ENCODE results near the gene INSYN2B. TPM values are rescaled to one million over a fixed set of nuclear protein-coding genes. Genes with fewer than 3 reads are reported as not detected.

The INSYN2B gene
- total and polyA plus RNA-seq, 12 donors: 0.08 to 0.94 (median 0.62) TPM; not detected in 2

DNA sequence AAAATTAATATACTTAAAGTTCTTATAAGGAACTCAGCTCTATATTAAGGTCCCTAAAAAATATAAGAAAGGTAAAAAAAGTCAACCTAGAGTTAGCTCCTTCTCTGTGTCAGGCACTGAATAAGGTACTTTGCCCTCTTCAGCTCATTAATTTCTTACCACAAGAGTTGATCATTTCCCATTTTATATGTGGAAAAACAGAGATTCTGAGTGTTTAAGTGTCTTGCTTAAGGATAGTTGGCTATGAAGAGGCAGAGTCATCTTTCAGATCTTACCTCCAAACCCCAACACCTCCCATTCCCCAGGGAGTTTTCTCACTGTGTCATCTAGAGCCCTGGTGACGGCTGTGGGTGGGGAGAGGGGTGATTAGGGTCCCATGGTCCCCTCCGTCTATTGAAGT, 40.6 kb downstream of the INSYN2B start:
- intact Hi-C loops (cut with DNase I): no loop called here
- WGBS, 4 donors: 76 to 92% (median 84%) methylated on average over 2 of the region's 2 CpGs
- no peaks in the 10 kb centered on the region for H3K27me3 ChIP-seq
- H3K27ac ChIP-seq: no peak overlapping the region
- H3K9me3 ChIP-seq (replicated peaks in 1 of 3): no peaks in the 10 kb centered on the region
- no peak overlapping the region for H3K4me3 ChIP-seq
- H3K4me1 ChIP-seq (replicated peaks in 1 of 2): no peaks in the 10 kb centered on the region
- H3K36me3 ChIP-seq (replicated peaks in 1 of 2): no peaks in the 10 kb centered on the region
- no peak for TF ChIP-seq POLR2A (IDR thresholded peaks at IDR 0.05)
- TF ChIP-seq, protein P1, sequence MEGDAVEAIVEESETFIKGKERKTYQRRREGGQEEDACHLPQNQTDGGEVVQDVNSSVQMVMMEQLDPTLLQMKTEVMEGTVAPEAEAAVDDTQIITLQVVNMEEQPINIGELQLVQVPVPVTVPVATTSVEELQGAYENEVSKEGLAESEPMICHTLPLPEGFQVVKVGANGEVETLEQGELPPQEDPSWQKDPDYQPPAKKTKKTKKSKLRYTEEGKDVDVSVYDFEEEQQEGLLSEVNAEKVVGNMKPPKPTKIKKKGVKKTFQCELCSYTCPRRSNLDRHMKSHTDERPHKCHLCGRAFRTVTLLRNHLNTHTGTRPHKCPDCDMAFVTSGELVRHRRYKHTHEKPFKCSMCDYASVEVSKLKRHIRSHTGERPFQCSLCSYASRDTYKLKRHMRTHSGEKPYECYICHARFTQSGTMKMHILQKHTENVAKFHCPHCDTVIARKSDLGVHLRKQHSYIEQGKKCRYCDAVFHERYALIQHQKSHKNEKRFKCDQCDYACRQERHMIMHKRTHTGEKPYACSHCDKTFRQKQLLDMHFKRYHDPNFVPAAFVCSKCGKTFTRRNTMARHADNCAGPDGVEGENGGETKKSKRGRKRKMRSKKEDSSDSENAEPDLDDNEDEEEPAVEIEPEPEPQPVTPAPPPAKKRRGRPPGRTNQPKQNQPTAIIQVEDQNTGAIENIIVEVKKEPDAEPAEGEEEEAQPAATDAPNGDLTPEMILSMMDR (IDR thresholded peaks at IDR 0.05): no peak
- DNase-seq: no peak

DNA sequence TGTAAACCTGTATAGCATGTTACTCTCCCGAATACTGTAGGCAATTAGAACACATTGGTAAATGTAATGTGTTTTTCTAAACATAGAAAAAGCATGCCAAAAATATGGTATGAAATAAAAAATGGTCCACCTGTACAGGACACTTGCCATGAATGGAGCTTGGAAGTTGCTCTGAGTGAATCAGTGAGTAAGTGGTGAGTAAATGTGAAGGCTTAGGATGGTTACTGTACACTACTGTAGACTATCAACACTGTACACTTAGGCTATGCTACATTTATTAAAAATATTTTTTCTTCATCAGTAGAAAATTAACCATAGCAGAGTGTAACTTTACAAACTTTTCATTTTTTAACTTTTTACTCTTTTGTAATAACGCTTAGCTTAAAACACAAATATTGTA, 41.9 kb downstream of the INSYN2B start:
- 88 to 96% (median 92%) methylated on average over 2 of the region's 2 CpGs for WGBS, 4 donors
- peaks cover 0 to 6% of the 10 kb centered on the region in 2 donors for H3K4me1 ChIP-seq (replicated peaks in 1 of 2)
- TF ChIP-seq, protein P1 (IDR thresholded peaks at IDR 0.05): no peak
- no peak for TF ChIP-seq POLR2A (IDR thresholded peaks at IDR 0.05)

DNA sequence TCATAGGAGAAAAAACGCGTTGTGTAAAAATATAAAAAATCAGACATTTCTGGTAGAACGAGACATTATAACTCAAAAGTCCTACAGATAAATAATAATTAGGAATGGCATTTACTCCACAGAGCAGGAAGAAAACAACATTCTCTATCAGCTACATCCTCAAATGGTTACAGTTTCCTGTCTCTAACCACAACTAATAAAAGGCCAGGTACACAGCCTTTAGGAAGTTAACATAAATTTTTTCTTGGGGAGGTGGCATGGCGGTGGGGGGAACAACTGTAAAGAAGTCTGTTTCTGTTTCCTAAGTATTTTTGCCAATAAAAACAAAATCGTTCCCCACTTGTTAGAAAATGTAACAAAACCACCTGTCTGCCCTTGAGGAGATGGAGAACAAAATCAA, 44.5 kb downstream of the INSYN2B start:
- 64 to 73% (median 71%) methylated on average over 5 of the region's 5 CpGs for WGBS, 4 donors
- Histone ChIP-seq H3K27me3 (no peaks in the 10 kb centered on the region), H3K9me3 (replicated peaks in 1 of 3) (no peaks in the 10 kb centered on the region), H3K27ac (no peak overlapping the region), H3K36me3 (replicated peaks in 1 of 2) (no peaks in the 10 kb centered on the region), H3K4me3 (no peak overlapping the region), H3K4me1 (replicated peaks in 1 of 2) (peaks cover 0 to 8% of the 10 kb centered on the region in 2 donors)
- no peak for TF ChIP-seq POLR2A (IDR thresholded peaks at IDR 0.05)
- TF ChIP-seq, protein P1 (IDR thresholded peaks at IDR 0.05): no peak
- no peak for DNase-seq
- intact Hi-C loops (cut with DNase I): no loop called here

More for the DNA sequence above, 41.9 kb downstream of the INSYN2B start:
- Histone ChIP-seq H3K36me3 (replicated peaks in 1 of 2) (no peaks in the 10 kb centered on the region), H3K27ac (no peak overlapping the region), H3K27me3 (no peaks in the 10 kb centered on the region), H3K4me3 (no peak overlapping the region), H3K9me3 (replicated peaks in 1 of 3) (no peaks in the 10 kb centered on the region)
- intact Hi-C loops (cut with DNase I): no loop called here
- DNase-seq: no peak

- Histone ChIP-seq H3K27me3 (no peaks in the 10 kb centered on the region), H3K27ac (no peak overlapping the region), H3K4me3 (no peak overlapping the region), H3K36me3 (replicated peaks in 1 of 2) (no peaks in the 10 kb centered on the region), H3K4me1 (replicated peaks in 1 of 2) (peaks cover 0 to 8% of the 10 kb centered on the region in 2 donors), H3K9me3 (replicated peaks in 1 of 3) (no peaks in the 10 kb centered on the region)
- WGBS, 4 donors: 69 to 78% (median 75%) methylated on average over 7 of the region's 7 CpGs
- no peak for DNase-seq
- intact Hi-C loops (cut with DNase I): no loop called here
- TF ChIP-seq POLR2A (IDR thresholded peaks at IDR 0.05): no peak
- TF ChIP-seq, protein P1 (IDR thresholded peaks at IDR 0.05): no peak
Measured at GRCh38 chr5:169934990-169935389, 45.3 kb downstream of the INSYN2B start.

All from adrenal gland (tissue), 12 donors.